ENCODE data around the gene CYFIP2. TPM values are rescaled to one million over a fixed set of nuclear protein-coding genes. Genes with fewer than 3 reads are reported as not detected.

Gene CYFIP2
- total RNA-seq, 2 donors from 2014 or later, result 363 to 389 TPM

GRCh38 chr5:157301066-157301465, 35.1 kb downstream of the CYFIP2 start:
- peaks cover 9% of the 10 kb centered on the region for H3K36me3 Mint-ChIP-seq (ENCODE audit: low read depth)
- H3K9me3 ChIP-seq (ENCODE audit: control insufficient read depth, low read length, poor library complexity, severe bottlenecking), result no peaks in the 10 kb centered on the region
- ATAC-seq (no peak), DNase-seq (no peak)
- peak overlapping the region; percentile 95 for H3K27ac Mint-ChIP-seq
- no peaks in the 10 kb centered on the region for H3K27me3 Mint-ChIP-seq
- peaks cover 50% of the 10 kb centered on the region for H3K4me1 Mint-ChIP-seq
- H3K4me3 Mint-ChIP-seq, result no peak overlapping the region

- Mint-ChIP-seq H3K36me3 (ENCODE audit: low read depth) (peaks cover 8% of the 10 kb centered on the region), H3K4me1 (peaks cover 56% of the 10 kb centered on the region)
Measured at GRCh38 chr5:157303023-157303422, 37.1 kb downstream of the CYFIP2 start.

GRCh38 chr5:157303667-157304327, 37.9 kb downstream of the CYFIP2 start:
- Mint-ChIP-seq H3K36me3 (ENCODE audit: low read depth) (peaks cover 8% of the 10 kb centered on the region), H3K4me1 (peaks cover 57% of the 10 kb centered on the region), H3K4me3 (peak overlapping the region; percentile 67), H3K27ac (peak overlapping the region; percentile 93), H3K27me3 (no peaks in the 10 kb centered on the region)
- DNase-seq (peak in 2 of 3 donors; percentile 38 to 40), ATAC-seq (peak; percentile 74)
- H3K9me3 ChIP-seq (ENCODE audit: control insufficient read depth, low read length, poor library complexity, severe bottlenecking), result no peaks in the 10 kb centered on the region

More at GRCh38 chr5:157303023-157303422, 37.1 kb downstream of the CYFIP2 start:
- H3K9me3 ChIP-seq (ENCODE audit: control insufficient read depth, low read length, poor library complexity, severe bottlenecking), result no peaks in the 10 kb centered on the region
- ATAC-seq (no peak), DNase-seq (no peak)
- Mint-ChIP-seq H3K27me3 (no peaks in the 10 kb centered on the region), H3K27ac (peak overlapping the region; percentile 93), H3K4me3 (no peak overlapping the region)

- H3K9me3 ChIP-seq (ENCODE audit: control insufficient read depth, low read length, poor library complexity, severe bottlenecking), result no peaks in the 10 kb centered on the region
- peak overlapping the region; percentile 76 for H3K4me3 Mint-ChIP-seq
- no peak for DNase-seq
- no peak for ATAC-seq
- peak overlapping the region; percentile 93 for H3K27ac Mint-ChIP-seq
- no peaks in the 10 kb centered on the region for H3K27me3 Mint-ChIP-seq
- H3K4me1 Mint-ChIP-seq, result peaks cover 55% of the 10 kb centered on the region
- H3K36me3 Mint-ChIP-seq (ENCODE audit: low read depth), result peaks cover 4% of the 10 kb centered on the region
Measured at GRCh38 chr5:157306081-157306480, 40.2 kb downstream of the CYFIP2 start.

GRCh38 chr5:157306692-157307471, 41.0 kb downstream of the CYFIP2 start:
- no peaks in the 10 kb centered on the region for H3K27me3 Mint-ChIP-seq
- peak overlapping the region; percentile 87 for H3K4me3 Mint-ChIP-seq
- ATAC-seq (peak; percentile 71), DNase-seq (no peak)
- peaks cover 4% of the 10 kb centered on the region for H3K36me3 Mint-ChIP-seq (ENCODE audit: low read depth)
- H3K4me1 Mint-ChIP-seq, result peaks cover 58% of the 10 kb centered on the region
- no peaks in the 10 kb centered on the region for H3K9me3 ChIP-seq (ENCODE audit: control insufficient read depth, low read length, poor library complexity, severe bottlenecking)
- H3K27ac Mint-ChIP-seq, result peak overlapping the region; percentile 93

GRCh38 chr5:157308836-157309465, 43.0 kb downstream of the CYFIP2 start:
- peaks cover 4% of the 10 kb centered on the region for H3K36me3 Mint-ChIP-seq (ENCODE audit: low read depth)
- H3K4me1 Mint-ChIP-seq, result peaks cover 49% of the 10 kb centered on the region
- no peaks in the 10 kb centered on the region for H3K9me3 ChIP-seq (ENCODE audit: control insufficient read depth, low read length, poor library complexity, severe bottlenecking)
- ATAC-seq (no peak), DNase-seq (no peak)
- H3K27ac Mint-ChIP-seq, result peak overlapping the region; percentile 93
- H3K27me3 Mint-ChIP-seq, result no peaks in the 10 kb centered on the region
- peak overlapping the region; percentile 56 for H3K4me3 Mint-ChIP-seq

- H3K27ac Mint-ChIP-seq, result peak overlapping the region; percentile 93
- H3K4me3 Mint-ChIP-seq, result no peak overlapping the region
- DNase-seq (no peak), ATAC-seq (no peak)
- H3K36me3 Mint-ChIP-seq (ENCODE audit: low read depth), result peaks cover 4% of the 10 kb centered on the region
- peaks cover 42% of the 10 kb centered on the region for H3K4me1 Mint-ChIP-seq
- H3K9me3 ChIP-seq (ENCODE audit: control insufficient read depth, low read length, poor library complexity, severe bottlenecking), result no peaks in the 10 kb centered on the region
- no peaks in the 10 kb centered on the region for H3K27me3 Mint-ChIP-seq
Measured at GRCh38 chr5:157309796-157310195, 43.9 kb downstream of the CYFIP2 start.

- DNase-seq (no peak), ATAC-seq (no peak)
- H3K27ac Mint-ChIP-seq, result peak overlapping the region; percentile 63
- H3K27me3 Mint-ChIP-seq, result no peaks in the 10 kb centered on the region
- no peak overlapping the region for H3K4me3 Mint-ChIP-seq
- peaks cover 27% of the 10 kb centered on the region for H3K4me1 Mint-ChIP-seq
- H3K36me3 Mint-ChIP-seq (ENCODE audit: low read depth), result peaks cover 2% of the 10 kb centered on the region
- H3K9me3 ChIP-seq (ENCODE audit: control insufficient read depth, low read length, poor library complexity, severe bottlenecking), result no peaks in the 10 kb centered on the region
Measured at GRCh38 chr5:157311595-157311994, 45.7 kb downstream of the CYFIP2 start.

GRCh38 chr5:157312492-157312891, 46.6 kb downstream of the CYFIP2 start:
- Mint-ChIP-seq H3K4me1 (peaks cover 24% of the 10 kb centered on the region), H3K4me3 (no peak overlapping the region), H3K36me3 (ENCODE audit: low read depth) (peaks cover 2% of the 10 kb centered on the region), H3K27me3 (no peaks in the 10 kb centered on the region), H3K27ac (peak overlapping the region; percentile 63)
- ATAC-seq, result peak; percentile 95
- peak in 2 of 3 donors; percentile 32 to 38 for DNase-seq
- H3K9me3 ChIP-seq (ENCODE audit: control insufficient read depth, low read length, poor library complexity, severe bottlenecking), result no peaks in the 10 kb centered on the region

GRCh38 chr5:157322581-157322980, 56.7 kb downstream of the CYFIP2 start:
- ATAC-seq (no peak), DNase-seq (no peak)
- no peaks in the 10 kb centered on the region for H3K9me3 ChIP-seq (ENCODE audit: control insufficient read depth, low read length, poor library complexity, severe bottlenecking)
- Mint-ChIP-seq H3K4me1 (peaks cover 12% of the 10 kb centered on the region), H3K36me3 (ENCODE audit: low read depth) (peaks cover 17% of the 10 kb centered on the region), H3K27ac (peak overlapping the region; percentile 72), H3K4me3 (no peak overlapping the region), H3K27me3 (no peaks in the 10 kb centered on the region)

- no peak for ATAC-seq
- Mint-ChIP-seq H3K4me3 (no peak overlapping the region), H3K4me1 (peaks cover 17% of the 10 kb centered on the region), H3K27me3 (no peaks in the 10 kb centered on the region), H3K36me3 (ENCODE audit: low read depth) (peaks cover 19% of the 10 kb centered on the region), H3K27ac (peak overlapping the region; percentile 72)
- no peaks in the 10 kb centered on the region for H3K9me3 ChIP-seq (ENCODE audit: control insufficient read depth, low read length, poor library complexity, severe bottlenecking)
- no peak for DNase-seq
Measured at GRCh38 chr5:157323107-157323706, 57.3 kb downstream of the CYFIP2 start.

- peaks cover 21% of the 10 kb centered on the region for H3K36me3 Mint-ChIP-seq (ENCODE audit: low read depth)
- no peak for ATAC-seq
- H3K4me1 Mint-ChIP-seq, result peaks cover 17% of the 10 kb centered on the region
- DNase-seq, result no peak
- H3K9me3 ChIP-seq (ENCODE audit: control insufficient read depth, low read length, poor library complexity, severe bottlenecking), result no peaks in the 10 kb centered on the region
- no peaks in the 10 kb centered on the region for H3K27me3 Mint-ChIP-seq
- H3K4me3 Mint-ChIP-seq, result no peak overlapping the region
- peak overlapping the region; percentile 57 for H3K27ac Mint-ChIP-seq
Measured at GRCh38 chr5:157324237-157324636, 58.3 kb downstream of the CYFIP2 start.

GRCh38 chr5:157326440-157327005, 60.6 kb downstream of the CYFIP2 start:
- ATAC-seq, result no peak
- no peaks in the 10 kb centered on the region for H3K9me3 ChIP-seq (ENCODE audit: control insufficient read depth, low read length, poor library complexity, severe bottlenecking)
- no peaks in the 10 kb centered on the region for H3K27me3 Mint-ChIP-seq
- peaks cover 20% of the 10 kb centered on the region for H3K36me3 Mint-ChIP-seq (ENCODE audit: low read depth)
- peaks cover 27% of the 10 kb centered on the region for H3K4me1 Mint-ChIP-seq
- H3K27ac Mint-ChIP-seq, result peak overlapping the region; percentile 94
- DNase-seq, result no peak
- H3K4me3 Mint-ChIP-seq, result no peak overlapping the region

Measured in T-helper 17 cell (primary cell).